Progenitor cell of endocrine pancreas (in vitro differentiated cells): ENCODE results near the gene TRIM71. TPM values are rescaled to one million over a fixed set of nuclear protein-coding genes. Genes with fewer than 3 reads are reported as not detected.
"Not testable (repeated sequence)": the region's sequence is repeated elsewhere in the genome, so short reads cannot be mapped to it uniquely, and the experiment has no call there.

Experiments
- DNase-seq: peaks from one replicate; pipeline ENCODE4 v3.0.0; 2021; ENCODE audit warnings: low spot score; ENCODE audit not compliant: unreplicated experiment
- H3K27ac Mint-ChIP-seq: 2 replicates; pipeline ENCODE4 v1.8.0; 2021; ENCODE audit warnings: mild to moderate bottlenecking, moderate library complexity, mixed read lengths
- H3K27me3 Mint-ChIP-seq: 2 replicates; pipeline ENCODE4 v1.8.0; 2021; ENCODE audit warnings: mixed read lengths
- H3K36me3 Mint-ChIP-seq: 2 replicates; pipeline ENCODE4 v1.8.0; 2022; ENCODE audit warnings: mixed read lengths; ENCODE audit not compliant: insufficient read depth
- H3K4me1 Mint-ChIP-seq: 2 replicates; pipeline ENCODE4 v1.8.0; 2021; ENCODE audit warnings: low read depth, mixed read lengths
- H3K4me3 Mint-ChIP-seq: 2 replicates; pipeline ENCODE4 v1.8.0; 2021; ENCODE audit warnings: low read depth, mild to moderate bottlenecking, moderate library complexity, mixed read lengths
- H3K9me3 Mint-ChIP-seq: 2 replicates; pipeline ENCODE4 v1.8.0; 2021; ENCODE audit warnings: low read depth, mixed read lengths
- total RNA-seq: library from RNA; stranded (reverse); gene quantifications from 2 replicates; pipeline ENCODE4 v1.2.1, GENCODE V29; 2021
- TF ChIP-seq, protein P1 (sequence below): fragments of 200-600 bp; sonication (generic); IDR thresholded peaks from one replicate; pipeline ENCODE4 v1.5.0; 2021; ENCODE audit warnings: antibody characterized with exemption, mild to moderate bottlenecking; ENCODE audit not compliant: unreplicated experiment

The TRIM71 gene
- total RNA-seq, 1 donor from 2014 or later: 61.3 TPM

GRCh38 chr3:32940726-32941125 is 122.9 kb downstream of the TRIM71 start:
- Mint-ChIP-seq H3K36me3 (no peaks in the 10 kb centered on the region), H3K27ac (no peak overlapping the region), H3K4me1 (no peaks in the 10 kb centered on the region), H3K4me3 (no peak overlapping the region), H3K9me3 (no peaks in the 10 kb centered on the region), H3K27me3 (no peaks in the 10 kb centered on the region)
- no peak for DNase-seq
- TF ChIP-seq, protein P1, sequence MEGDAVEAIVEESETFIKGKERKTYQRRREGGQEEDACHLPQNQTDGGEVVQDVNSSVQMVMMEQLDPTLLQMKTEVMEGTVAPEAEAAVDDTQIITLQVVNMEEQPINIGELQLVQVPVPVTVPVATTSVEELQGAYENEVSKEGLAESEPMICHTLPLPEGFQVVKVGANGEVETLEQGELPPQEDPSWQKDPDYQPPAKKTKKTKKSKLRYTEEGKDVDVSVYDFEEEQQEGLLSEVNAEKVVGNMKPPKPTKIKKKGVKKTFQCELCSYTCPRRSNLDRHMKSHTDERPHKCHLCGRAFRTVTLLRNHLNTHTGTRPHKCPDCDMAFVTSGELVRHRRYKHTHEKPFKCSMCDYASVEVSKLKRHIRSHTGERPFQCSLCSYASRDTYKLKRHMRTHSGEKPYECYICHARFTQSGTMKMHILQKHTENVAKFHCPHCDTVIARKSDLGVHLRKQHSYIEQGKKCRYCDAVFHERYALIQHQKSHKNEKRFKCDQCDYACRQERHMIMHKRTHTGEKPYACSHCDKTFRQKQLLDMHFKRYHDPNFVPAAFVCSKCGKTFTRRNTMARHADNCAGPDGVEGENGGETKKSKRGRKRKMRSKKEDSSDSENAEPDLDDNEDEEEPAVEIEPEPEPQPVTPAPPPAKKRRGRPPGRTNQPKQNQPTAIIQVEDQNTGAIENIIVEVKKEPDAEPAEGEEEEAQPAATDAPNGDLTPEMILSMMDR: no peak

GRCh38 chr3:32945136-32945535 is 127.3 kb downstream of the TRIM71 start:
- Mint-ChIP-seq H3K4me1 (peaks cover 4% of the 10 kb centered on the region), H3K36me3 (no peaks in the 10 kb centered on the region), H3K27ac (no peak overlapping the region), H3K9me3 (no peaks in the 10 kb centered on the region), H3K4me3 (no peak overlapping the region), H3K27me3 (no peaks in the 10 kb centered on the region)
- TF ChIP-seq, protein P1: no peak
- DNase-seq: no peak

DNA sequence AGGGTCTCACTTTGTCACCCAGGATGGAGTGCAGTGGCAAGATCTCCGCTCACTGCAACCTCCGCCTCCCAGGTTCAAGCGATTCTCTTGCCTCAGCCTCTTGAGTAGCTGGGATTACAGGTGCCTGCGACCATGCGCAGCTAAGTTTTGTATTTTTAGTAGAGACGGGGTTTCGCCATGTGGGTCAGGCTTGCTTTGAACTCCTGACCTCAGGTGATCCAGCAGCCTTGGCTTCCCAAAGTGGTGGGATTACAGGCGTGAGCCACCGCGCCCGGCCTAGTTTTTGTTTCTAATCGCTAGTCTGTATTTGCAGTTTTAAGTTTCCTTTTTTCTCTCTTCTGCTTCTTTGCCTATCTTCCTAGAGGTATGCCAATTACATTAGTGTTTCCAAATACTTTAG is 127.8 kb downstream of the TRIM71 start:
- H3K9me3 Mint-ChIP-seq, H3K27me3 Mint-ChIP-seq: not testable (repeated sequence)

GRCh38 chr3:32946973-32947788 is 129.4 kb downstream of the TRIM71 start:
- no peak for DNase-seq
- TF ChIP-seq, protein P1: no peak
- H3K27ac Mint-ChIP-seq: no peak overlapping the region
- no peak overlapping the region for H3K4me3 Mint-ChIP-seq
- no peaks in the 10 kb centered on the region for H3K36me3 Mint-ChIP-seq
- H3K27me3 Mint-ChIP-seq: peaks cover 10% of the 10 kb centered on the region
- H3K9me3 Mint-ChIP-seq: no peaks in the 10 kb centered on the region
- H3K4me1 Mint-ChIP-seq: peaks cover 4% of the 10 kb centered on the region

More for the DNA sequence above, 127.8 kb downstream of the TRIM71 start:
- H3K27ac Mint-ChIP-seq, H3K4me1 Mint-ChIP-seq, H3K4me3 Mint-ChIP-seq, H3K36me3 Mint-ChIP-seq, DNase-seq: not testable (repeated sequence)

Other genes with a start within 250 kb of the TRIM71 start
- 43.8 and 49.2 TPM in 2 replicates for gene DYNC1LI1, start 247.1 kb upstream of the TRIM71 start, total RNA-seq
- gene CNOT10, start 132.8 kb upstream of the TRIM71 start, total RNA-seq: 48.8 and 52.5 TPM in 2 replicates
- gene CCR4, start 133.6 kb downstream of the TRIM71 start, total RNA-seq: not detected in 2 replicates